Spinal cord (tissue), 10 donors: ENCODE measurements around the gene KCNB1. TPM values are rescaled to one million over a fixed set of nuclear protein-coding genes. Genes with fewer than 3 reads are reported as not detected.
A peak's percentile ranks its signal among the peaks of the same experiment; 100 is the strongest.

Experiments
- DNase-seq, 6 donors: peaks; one replicate each; pipeline versions ENCODE4 v3.0.0 to v3.0.0-alpha.2; 2013 to 2015; ENCODE audit warnings: low spot score in 6 of 6, low read depth in 4 of 6
- H3K27ac ChIP-seq: one replicate; pipeline ENCODE4 v1.5.1; 2013; ENCODE audit warnings: low read depth, low read length, control low read depth
- H3K27me3 ChIP-seq: one replicate; pipeline ENCODE4 v1.6.1; 2013; ENCODE audit warnings: low read length; ENCODE audit not compliant: control insufficient read depth, insufficient read depth
- H3K36me3 ChIP-seq: one replicate; pipeline ENCODE4 v1.6.1; 2013; ENCODE audit warnings: low read length; ENCODE audit not compliant: control insufficient read depth, insufficient read depth
- H3K4me1 ChIP-seq: one replicate; pipeline ENCODE4 v1.6.1; 2013; ENCODE audit warnings: low read length; ENCODE audit not compliant: control insufficient read depth, insufficient read depth
- H3K4me3 ChIP-seq: one replicate; pipeline ENCODE4 v1.5.1; 2013; ENCODE audit warnings: low read depth, low read length, control low read depth
- H3K9me3 ChIP-seq: one replicate; pipeline ENCODE4 v1.6.1; 2013; ENCODE audit warnings: low read length; ENCODE audit not compliant: control insufficient read depth, insufficient read depth
- WGBS: methylation state at CpG from one replicate; pipeline ENCODE4 v1.1.5; 2013; ENCODE audit warnings: missing lambda C conversion rate; ENCODE audit not compliant: insufficient coverage; 5-methylcytosine and 5-hydroxymethylcytosine counted together
- polyA plus RNA-seq, 2 donors: library from polyadenylated mRNA; unstranded; fragments of 120-200 nt; gene quantifications; one replicate each; pipeline ENCODE4 v1.2.1, GENCODE V29; 2013; ENCODE audit not compliant: insufficient read length in 2 of 2
- total RNA-seq, 2 donors: library from RNA; depleted of rRNA in 1 of 2; stranded (reverse); fragments of 120-200 nt in 1 of 2; fragments of >200 nt in 1 of 2; gene quantifications; one replicate each; pipeline versions ENCODE4 v1.2.3 to v1.2.4, GENCODE V29; 2013 to 2014
- donor health status: healthy.

Gene KCNB1
- total and polyA plus RNA-seq, 4 donors, result 8.0 to 46.7 (median 15.1) TPM

DNA sequence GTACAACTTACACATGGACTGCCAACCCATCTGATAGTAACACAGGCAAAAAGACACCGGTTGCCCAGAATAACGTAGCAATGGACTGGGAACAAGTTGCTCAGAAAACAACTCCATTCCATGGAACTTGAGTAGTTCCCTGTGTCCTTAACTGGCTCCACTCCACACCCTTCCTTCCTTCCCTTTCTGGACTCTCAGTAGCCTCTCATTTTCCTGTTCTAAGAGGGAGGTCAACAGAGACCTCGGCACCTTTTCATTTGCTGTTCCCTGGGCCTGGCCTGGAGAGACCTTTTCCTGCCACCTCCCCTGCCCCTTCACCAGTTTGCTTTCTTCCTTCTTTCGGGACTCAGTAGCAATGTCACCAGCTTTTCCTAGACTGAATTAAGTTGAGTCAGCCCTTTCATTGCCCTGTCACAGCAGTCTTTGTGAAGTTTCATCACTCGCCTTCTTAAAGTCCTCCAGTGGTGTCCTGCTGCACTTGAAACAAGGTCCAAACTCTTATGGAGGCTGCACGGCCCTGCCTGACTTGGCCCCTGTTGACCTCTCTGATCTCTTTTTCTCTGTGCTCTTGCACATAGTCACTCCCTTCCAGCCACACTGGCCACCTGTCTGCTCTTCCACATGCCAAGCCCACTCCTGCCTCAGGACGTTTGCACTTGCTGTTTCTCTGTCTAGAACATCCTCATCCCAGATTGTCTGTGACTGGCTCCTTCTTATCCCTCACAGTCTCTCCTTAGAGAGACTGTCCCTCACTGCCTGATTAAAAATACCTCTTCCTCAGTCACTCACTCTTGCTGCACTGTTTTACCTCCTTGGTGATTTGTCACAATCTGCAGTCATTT, 90.8 kb downstream of the KCNB1 start:
- Histone ChIP-seq H3K4me1 (peaks cover 6% of the 10 kb centered on the region), H3K9me3 (peaks cover 1% of the 10 kb centered on the region), H3K4me3 (no peak overlapping the region), H3K27me3 (no peaks in the 10 kb centered on the region), H3K27ac (no peak overlapping the region), H3K36me3 (no peaks in the 10 kb centered on the region)
- no peak for DNase-seq
- WGBS, result 80% methylated on average over 7 of the region's 7 CpGs

DNA sequence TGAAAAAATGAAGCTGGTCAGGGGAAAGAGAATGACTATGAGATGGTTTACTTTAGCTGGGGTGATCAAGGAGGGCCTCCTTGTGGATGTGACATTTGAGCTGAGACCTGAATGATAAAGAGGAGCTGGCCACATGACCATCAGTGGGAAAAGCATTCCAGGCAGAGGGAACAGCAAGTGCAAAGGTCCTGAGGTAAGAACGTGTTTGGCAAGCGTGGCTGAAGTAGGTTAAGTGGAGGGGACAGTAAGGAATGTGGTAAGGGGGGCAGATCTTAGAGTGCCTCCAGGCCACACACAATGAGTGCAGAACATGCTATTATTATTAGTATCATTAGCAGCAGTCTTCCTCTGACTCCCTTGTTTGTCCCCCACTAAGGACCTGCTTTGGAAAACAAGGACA, 92.6 kb downstream of the KCNB1 start:
- Histone ChIP-seq H3K27me3 (no peaks in the 10 kb centered on the region), H3K4me3 (no peak overlapping the region), H3K4me1 (peaks cover 1% of the 10 kb centered on the region), H3K36me3 (no peaks in the 10 kb centered on the region), H3K27ac (no peak overlapping the region), H3K9me3 (peaks cover 1% of the 10 kb centered on the region)
- no peak for DNase-seq
- 90% methylated on average over 2 of the region's 2 CpGs for WGBS

GRCh38 chr20:49388744-49389143, 93.7 kb downstream of the KCNB1 start:
- DNase-seq, result no peak
- peaks cover 1% of the 10 kb centered on the region for H3K9me3 ChIP-seq
- H3K27me3 ChIP-seq, result no peaks in the 10 kb centered on the region
- H3K27ac ChIP-seq, result no peak overlapping the region
- H3K36me3 ChIP-seq, result no peaks in the 10 kb centered on the region
- H3K4me3 ChIP-seq, result no peak overlapping the region
- H3K4me1 ChIP-seq, result peaks cover 7% of the 10 kb centered on the region

- H3K27me3 ChIP-seq, result no peaks in the 10 kb centered on the region
- H3K9me3 ChIP-seq, result peaks cover 1% of the 10 kb centered on the region
- H3K36me3 ChIP-seq, result no peaks in the 10 kb centered on the region
- H3K4me3 ChIP-seq, result no peak overlapping the region
- no peak for DNase-seq
- H3K4me1 ChIP-seq, result peaks cover 7% of the 10 kb centered on the region
- WGBS, result 91% methylated on average over 4 of the region's 4 CpGs
- no peak overlapping the region for H3K27ac ChIP-seq
Measured at GRCh38 chr20:49387581-49387939, 94.9 kb downstream of the KCNB1 start.

- 34% methylated on average over 6 of the region's 6 CpGs for WGBS
- DNase-seq, result peak in 1 of 6 donors; percentile 22
- H3K36me3 ChIP-seq, result no peaks in the 10 kb centered on the region
- no peaks in the 10 kb centered on the region for H3K27me3 ChIP-seq
- H3K4me1 ChIP-seq, result peaks cover 7% of the 10 kb centered on the region
- peaks cover 1% of the 10 kb centered on the region for H3K9me3 ChIP-seq
- H3K27ac ChIP-seq, result no peak overlapping the region
- H3K4me3 ChIP-seq, result no peak overlapping the region
Measured at GRCh38 chr20:49386848-49387580, 95.5 kb downstream of the KCNB1 start.

GRCh38 chr20:49385465-49385864, 97.0 kb downstream of the KCNB1 start:
- DNase-seq, result peak in 2 of 6 donors; percentile 62 to 84
- Histone ChIP-seq H3K4me1 (peaks cover 23% of the 10 kb centered on the region), H3K9me3 (no peaks in the 10 kb centered on the region), H3K27me3 (no peaks in the 10 kb centered on the region), H3K4me3 (no peak overlapping the region), H3K36me3 (no peaks in the 10 kb centered on the region), H3K27ac (no peak overlapping the region)
- 67% methylated on average over 1 of the region's 1 CpG for WGBS

DNA sequence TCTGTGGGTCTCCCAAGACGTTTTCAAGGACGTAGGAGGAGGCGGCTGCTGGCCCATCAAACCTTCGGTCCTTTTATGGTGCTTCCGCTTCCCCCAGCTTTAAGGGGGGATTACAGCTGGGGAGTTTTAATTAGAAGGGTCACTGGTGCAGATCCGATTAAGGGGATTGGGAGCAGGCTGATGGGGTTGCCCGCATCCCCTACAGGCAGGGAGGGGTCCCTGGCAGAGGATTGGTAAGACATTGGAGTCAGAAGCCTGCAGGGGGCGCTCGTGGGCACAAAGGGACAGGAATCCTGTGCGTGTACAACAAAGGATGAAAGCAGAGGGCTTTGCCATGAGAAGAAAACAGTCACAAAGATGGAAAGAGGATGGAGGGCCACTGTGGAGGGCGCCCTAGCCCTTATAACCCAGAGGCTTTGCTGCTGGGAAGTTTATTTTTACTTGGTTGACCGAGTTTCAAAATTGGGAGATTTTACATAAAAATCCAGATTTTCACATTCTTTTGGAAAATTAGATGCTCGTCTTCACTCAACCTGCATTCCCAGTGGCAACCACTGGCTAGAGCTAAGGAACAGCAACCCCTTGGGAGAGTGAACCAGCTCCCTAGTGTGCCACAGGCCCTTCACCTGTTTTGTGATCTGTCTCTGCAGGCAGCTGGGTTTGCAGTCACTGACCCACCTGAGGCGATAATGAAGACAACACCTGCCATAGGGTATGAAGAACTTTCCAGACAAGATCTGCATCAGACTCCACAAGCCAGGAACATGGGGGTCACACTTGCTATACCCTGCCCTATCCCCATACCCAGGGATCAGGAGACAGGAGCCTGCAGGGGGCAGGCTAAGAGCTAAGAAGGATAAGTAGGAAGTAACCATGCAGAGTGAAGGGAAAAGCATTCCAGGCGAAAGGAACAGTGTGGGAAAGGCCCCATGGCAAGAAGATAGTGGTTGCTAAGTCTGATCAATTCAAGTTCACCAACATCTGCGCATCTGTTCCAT, 97.7 kb downstream of the KCNB1 start:
- H3K4me3 ChIP-seq, result no peak overlapping the region
- no peaks in the 10 kb centered on the region for H3K9me3 ChIP-seq
- 52% methylated on average over 14 of the region's 16 CpGs for WGBS
- H3K36me3 ChIP-seq, result no peaks in the 10 kb centered on the region
- peak in 2 of 6 donors; percentile 82 to 90 for DNase-seq
- no peak overlapping the region for H3K27ac ChIP-seq
- H3K27me3 ChIP-seq, result no peaks in the 10 kb centered on the region
- peaks cover 30% of the 10 kb centered on the region for H3K4me1 ChIP-seq

- Histone ChIP-seq H3K4me1 (peaks cover 30% of the 10 kb centered on the region), H3K27ac (peak overlapping the region; percentile 40), H3K4me3 (no peak overlapping the region), H3K36me3 (no peaks in the 10 kb centered on the region), H3K9me3 (no peaks in the 10 kb centered on the region), H3K27me3 (no peaks in the 10 kb centered on the region)
- DNase-seq, result peak in 5 of 6 donors; percentile 38 to 90 (median 67)
- WGBS, result 50% methylated on average over 11 of the region's 14 CpGs
Measured at GRCh38 chr20:49381558-49382493, 100.6 kb downstream of the KCNB1 start.
